Endothelial cell of umbilical vein (primary cell): Measurements from ENCODE around the gene LHFPL6. TPM values are rescaled to one million over a fixed set of nuclear protein-coding genes. Genes with fewer than 3 reads are reported as not detected.

Experiments
- BruUV-seq: library from RNA; stranded (reverse); fragments of 400-500 nt; replicated peaks from 2 replicates; lab custom pipeline; 2021; lab: Mats Ljungman, UMichigan
- CTCF ChIA-PET: fragments of 300-600, 350-600 bp; sonication (Branson Sonifier 250); formaldehyde crosslinking; loops from one replicate; lab custom pipeline; 2021; ENCODE audit warnings: antibody characterized with exemption, inconsistent platforms; lab: Charles Lee
- POLR2A ChIA-PET: fragments of 300-600, 350-600 bp; sonication (Branson Sonifier 250); formaldehyde crosslinking; loops from one replicate; lab custom pipeline; 2021; ENCODE audit warnings: antibody characterized with exemption, inconsistent platforms; lab: Charles Lee
- DNase-seq: peaks from one replicate; pipeline ENCODE4 v3.0.0-alpha.2; 2011; ENCODE audit warnings: low read depth, low spot score
- FAIRE-seq: peaks from 2 replicates; lab custom pipeline; 2011; peaks lifted over from hg19 to GRCh38; lab: Jason Lieb, UNC
- H2AFZ ChIP-seq: 2 replicates; pipeline ENCODE4 v1.6.0; 2012; ENCODE audit warnings: low read depth, low read length, control low read depth, inconsistent platforms
- H3K27ac ChIP-seq: 2 replicates; pipeline ENCODE4 v1.5.1; 2011; ENCODE audit warnings: low read depth, mild to moderate bottlenecking, control low read depth, low read length, moderate library complexity; ENCODE audit not compliant: insufficient read depth
- H3K27me3 ChIP-seq, 2 experiments: 2 replicates each; pipeline versions ENCODE4 v1.6.0 to v1.6.1; 2011; ENCODE audit warnings: low read length in 2 of 2, mixed read lengths in 1 of 2; ENCODE audit not compliant: control insufficient read depth in 2 of 2, insufficient read depth in 2 of 2
- H3K36me3 ChIP-seq, 2 experiments: 2 replicates in 1 of 2; 3 replicates in 1 of 2; pipeline ENCODE4 v1.5.1; 2011; ENCODE audit warnings: low read length in 2 of 2, mild to moderate bottlenecking in 1 of 2, moderate library complexity in 1 of 2; ENCODE audit not compliant: control insufficient read depth in 2 of 2, insufficient read depth in 2 of 2; ENCODE audit errors: extremely low read depth in 1 of 2
- H3K4me1 ChIP-seq: 3 replicates; pipeline ENCODE4 v1.5.1; 2011; ENCODE audit warnings: mild to moderate bottlenecking, low read length; ENCODE audit not compliant: control insufficient read depth, insufficient read depth; ENCODE audit errors: extremely low read depth
- H3K4me2 ChIP-seq: 2 replicates; pipeline ENCODE4 v1.6.1; 2011; ENCODE audit warnings: low read length, control low read depth, mixed read lengths; ENCODE audit not compliant: insufficient read depth
- H3K4me3 ChIP-seq, 3 experiments: fragments of 200-600 bp in 1 of 3; sonication (generic), shearing (Covaris generic) in 1 of 3; replicated peaks in 1 of 3; 2 replicates each; pipeline ENCODE4 v1.5.1; 2011 to 2016; ENCODE audit warnings: control low read depth in 3 of 3, low read length in 3 of 3, mild to moderate bottlenecking in 2 of 3, inconsistent platforms in 1 of 3, low read depth in 1 of 3, moderate library complexity in 1 of 3; ENCODE audit not compliant: insufficient read depth in 1 of 3
- H3K79me2 ChIP-seq: 2 replicates; pipeline ENCODE4 v1.6.0; 2012; ENCODE audit warnings: low read length, inconsistent platforms; ENCODE audit not compliant: control insufficient read depth, insufficient read depth
- H3K9ac ChIP-seq: replicated peaks from 2 replicates; pipeline ENCODE3; 2011; ENCODE audit warnings: low read length, control low read depth; ENCODE audit not compliant: insufficient read depth; ENCODE audit errors: extremely low read depth
- H3K9me1 ChIP-seq: replicated peaks from 3 replicates; pipeline ENCODE4 v1.6.0; 2011; ENCODE audit warnings: mild to moderate bottlenecking, low read length; ENCODE audit not compliant: control insufficient read depth, insufficient read depth; ENCODE audit errors: extremely low read depth
- H3K9me3 ChIP-seq: replicated peaks from 2 replicates; pipeline ENCODE4 v1.5.1; 2012; ENCODE audit warnings: low read length, inconsistent platforms; ENCODE audit not compliant: control insufficient read depth, insufficient read depth
- H4K20me1 ChIP-seq: replicated peaks from 2 replicates; pipeline ENCODE3; 2011; ENCODE audit warnings: mild to moderate bottlenecking, low read length; ENCODE audit not compliant: control insufficient read depth, insufficient read depth; ENCODE audit errors: extremely low read depth
- EZH2 ChIP-seq: IDR thresholded peaks from 2 replicates; pipeline ENCODE4 v1.6.1; 2012; ENCODE audit warnings: borderline replicate concordance, low read depth, mild to moderate bottlenecking, moderate library complexity, low read length, inconsistent platforms; ENCODE audit not compliant: severe bottlenecking
- FOS ChIP-seq: IDR thresholded peaks from 2 replicates; pipeline ENCODE4 v1.6.1; 2011; ENCODE audit warnings: mild to moderate bottlenecking, low read length, moderate library complexity, borderline replicate concordance; ENCODE audit not compliant: insufficient read depth
- GATA2 ChIP-seq: IDR thresholded peaks from 2 replicates; pipeline ENCODE4 v1.7.0; 2011; ENCODE audit warnings: low read depth, mild to moderate bottlenecking, moderate library complexity, mixed read lengths, low read length; ENCODE audit not compliant: insufficient read length, insufficient read depth
- JUN ChIP-seq: IDR thresholded peaks from 2 replicates; pipeline ENCODE4 v1.6.1; 2011; ENCODE audit warnings: borderline replicate concordance, low read depth; ENCODE audit not compliant: insufficient read length, insufficient read depth
- MYC ChIP-seq: IDR thresholded peaks from one replicate; pipeline ENCODE4 v1.6.1; 2011; ENCODE audit warnings: mild to moderate bottlenecking, low read depth, low read length
- dilution Hi-C: fragments of 300-500 bp; cut with MboI; formaldehyde crosslinking; loops from one replicate; pipeline ENCODE4 v1.15.0; 2019; ENCODE audit warnings: low sequenced_read_pairs; ENCODE audit not compliant: extremely low pct_ligation_motif_present
- intact Hi-C: fragments of 100-400 bp; cut with micrococcal nuclease; formaldehyde crosslinking; loops from one replicate; pipeline ENCODE4 v1.10.0; 2022
- polyA plus RNA-seq, 4 experiments: library from polyadenylated mRNA; depleted of rRNA in 3 of 4; stranded (reverse) in 3 of 4; unstranded in 1 of 4; fragments of >200 nt; gene quantifications; 2 replicates each; pipeline versions ENCODE4 v1.2.1 to v1.2.3, GENCODE V29; 2011 to 2012; ENCODE audit warnings: missing spikeins in 1 of 4
- total RNA-seq: library from RNA; stranded (reverse); gene quantifications from 2 replicates; pipeline ENCODE4 v1.2.3, GENCODE V29; 2021
- TF ChIP-seq, protein P1 (sequence below): IDR thresholded peaks from 2 replicates; pipeline ENCODE4 v1.6.1; 2011; ENCODE audit not compliant: insufficient read depth, insufficient read length

LHFPL6 gene
- total and polyA plus RNA-seq, 2 donors (not counting 3 experiments of a cell fraction or from before 2014, with no cell fraction given) = 17.5 to 19.4 TPM

- no peak overlapping the region for H3K27ac ChIP-seq
- BruUV-seq = no TSS peak
- H3K4me2 ChIP-seq = no peak overlapping the region
- no peak overlapping the region for H3K9ac ChIP-seq
- H3K4me1 ChIP-seq = no peaks in the 10 kb centered on the region
- TF ChIP-seq JUN (no peak), GATA2 (no peak)
- no peaks in the 10 kb centered on the region for H3K36me3 ChIP-seq
- FAIRE-seq (no peak), DNase-seq (no peak)
- no peaks in the 10 kb centered on the region for H4K20me1 ChIP-seq
- peaks cover 0 to 4% of the 10 kb centered on the region in 2 experiments for H3K27me3 ChIP-seq
- no peaks in the 10 kb centered on the region for H3K9me1 ChIP-seq
- CTCF ChIA-PET = interaction anchor here (1.4 to 2.1 kb wide), 4 partner anchors 10 to 221 kb away, joined by 4 to 6 read pairs (median 5); no protein-coding TSS in a partner anchor
- intact Hi-C loops (no loop called here), dilution Hi-C loops (no loop called here)
- POLR2A ChIA-PET = no interaction called here
- no peaks in the 10 kb centered on the region for H3K79me2 ChIP-seq
- H3K4me3 ChIP-seq = no peak overlapping the region
- H3K9me3 ChIP-seq = no peaks in the 10 kb centered on the region
- no peak overlapping the region for H2AFZ ChIP-seq
These were observed 208.0 kb downstream of the LHFPL6 start for GRCh38 chr13:39394796-39395678.

- Histone ChIP-seq H2AFZ (no peak overlapping the region), H3K9me1 (no peaks in the 10 kb centered on the region), H3K9me3 (no peaks in the 10 kb centered on the region), H3K27ac (no peak overlapping the region), H3K4me2 (no peak overlapping the region), H3K79me2 (no peaks in the 10 kb centered on the region), H3K36me3 (no peaks in the 10 kb centered on the region), H3K27me3 (peaks cover 0 to 4% of the 10 kb centered on the region in 2 experiments), H3K9ac (no peak overlapping the region), H3K4me1 (no peaks in the 10 kb centered on the region), H4K20me1 (no peaks in the 10 kb centered on the region), H3K4me3 (no peak overlapping the region)
- dilution Hi-C loops = no loop called here
- ChIA-PET CTCF (no interaction called here), POLR2A (no interaction called here)
- DNase-seq = no peak
- FAIRE-seq = no peak
- no peak for TF ChIP-seq JUN
- no peak for TF ChIP-seq FOS
- TF ChIP-seq MYC = no peak
- no peak for TF ChIP-seq EZH2
- TF ChIP-seq, protein P1, sequence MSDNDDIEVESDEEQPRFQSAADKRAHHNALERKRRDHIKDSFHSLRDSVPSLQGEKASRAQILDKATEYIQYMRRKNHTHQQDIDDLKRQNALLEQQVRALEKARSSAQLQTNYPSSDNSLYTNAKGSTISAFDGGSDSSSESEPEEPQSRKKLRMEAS = no peak
- no TSS peak for BruUV-seq
- intact Hi-C loops = no loop called here
These were observed 211.2 kb downstream of the LHFPL6 start for GRCh38 chr13:39391761-39392160.
